Fibroblast of villous mesenchyme (primary cell): Measurements from ENCODE around the gene RNF40. TPM values are rescaled to one million over a fixed set of nuclear protein-coding genes. Genes with fewer than 3 reads are reported as not detected.

Experiments used
- DNase-seq: peaks from one replicate; pipeline ENCODE4 v3.0.0-alpha.2; 2010; ENCODE audit warnings: low read depth
- H3K4me3 ChIP-seq: 2 replicates; pipeline ENCODE4 v1.5.1; 2011; ENCODE audit warnings: low read depth, mild to moderate bottlenecking, low read length
- total RNA-seq: library from RNA; depleted of rRNA; stranded (reverse); fragments of >200 nt; gene quantifications from 2 replicates; pipeline ENCODE4 v1.2.3, GENCODE V29; 2012
- TF ChIP-seq, protein P1 (sequence below): IDR thresholded peaks from 2 replicates; pipeline ENCODE4 v1.5.1; 2012; ENCODE audit warnings: low read depth, mild to moderate bottlenecking, low read length; ENCODE audit not compliant: insufficient read depth

Gene RNF40
- total RNA-seq, 1 donor: 88.9 TPM

DNA sequence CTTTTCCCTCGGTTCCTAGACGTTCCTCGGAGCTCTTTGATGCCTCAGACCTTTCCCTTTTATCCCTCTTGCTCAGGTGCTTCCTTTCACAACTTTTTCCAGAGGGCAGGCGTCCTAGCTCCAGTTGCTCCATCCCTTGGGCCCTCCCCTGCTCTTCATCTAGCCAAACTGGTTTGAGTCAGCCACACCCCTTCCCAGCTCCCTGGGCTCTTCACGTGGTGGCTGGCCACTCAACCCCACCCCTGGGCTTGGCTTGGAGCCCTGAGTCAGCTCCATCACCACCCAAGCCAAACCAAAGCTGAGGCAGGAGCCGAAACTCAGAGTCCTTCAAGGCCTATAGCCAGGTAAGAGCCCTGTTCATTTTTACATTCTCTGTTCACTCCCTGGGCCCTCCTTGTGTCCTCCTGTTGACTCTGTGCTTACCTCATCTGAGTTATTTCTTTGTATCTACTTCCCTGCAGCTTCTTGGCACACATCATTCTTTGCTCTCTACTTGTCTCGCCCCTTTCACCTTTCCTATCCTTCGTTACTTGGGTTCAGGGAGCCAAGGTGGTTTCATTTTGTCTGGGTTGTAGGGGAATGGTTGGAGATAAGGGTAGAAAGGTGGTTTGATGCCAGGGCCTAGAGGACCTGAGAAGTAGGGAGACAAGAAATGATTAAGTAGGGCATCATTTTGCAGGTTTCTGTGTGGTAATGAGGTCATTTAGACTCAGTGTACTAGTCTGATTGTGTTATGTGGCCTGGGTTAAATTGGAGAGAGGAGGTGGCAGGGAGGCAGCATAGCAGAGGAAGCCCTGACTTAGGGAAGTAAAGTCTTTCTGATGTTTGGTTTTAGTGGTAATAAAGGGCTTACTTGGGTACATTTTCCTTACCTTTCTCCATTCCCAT lies 21.5 kb upstream of the RNF40 start:
- TF ChIP-seq, protein P1, sequence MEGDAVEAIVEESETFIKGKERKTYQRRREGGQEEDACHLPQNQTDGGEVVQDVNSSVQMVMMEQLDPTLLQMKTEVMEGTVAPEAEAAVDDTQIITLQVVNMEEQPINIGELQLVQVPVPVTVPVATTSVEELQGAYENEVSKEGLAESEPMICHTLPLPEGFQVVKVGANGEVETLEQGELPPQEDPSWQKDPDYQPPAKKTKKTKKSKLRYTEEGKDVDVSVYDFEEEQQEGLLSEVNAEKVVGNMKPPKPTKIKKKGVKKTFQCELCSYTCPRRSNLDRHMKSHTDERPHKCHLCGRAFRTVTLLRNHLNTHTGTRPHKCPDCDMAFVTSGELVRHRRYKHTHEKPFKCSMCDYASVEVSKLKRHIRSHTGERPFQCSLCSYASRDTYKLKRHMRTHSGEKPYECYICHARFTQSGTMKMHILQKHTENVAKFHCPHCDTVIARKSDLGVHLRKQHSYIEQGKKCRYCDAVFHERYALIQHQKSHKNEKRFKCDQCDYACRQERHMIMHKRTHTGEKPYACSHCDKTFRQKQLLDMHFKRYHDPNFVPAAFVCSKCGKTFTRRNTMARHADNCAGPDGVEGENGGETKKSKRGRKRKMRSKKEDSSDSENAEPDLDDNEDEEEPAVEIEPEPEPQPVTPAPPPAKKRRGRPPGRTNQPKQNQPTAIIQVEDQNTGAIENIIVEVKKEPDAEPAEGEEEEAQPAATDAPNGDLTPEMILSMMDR: no peak
- DNase-seq: peak; percentile 87
- no peak overlapping the region for H3K4me3 ChIP-seq

DNA sequence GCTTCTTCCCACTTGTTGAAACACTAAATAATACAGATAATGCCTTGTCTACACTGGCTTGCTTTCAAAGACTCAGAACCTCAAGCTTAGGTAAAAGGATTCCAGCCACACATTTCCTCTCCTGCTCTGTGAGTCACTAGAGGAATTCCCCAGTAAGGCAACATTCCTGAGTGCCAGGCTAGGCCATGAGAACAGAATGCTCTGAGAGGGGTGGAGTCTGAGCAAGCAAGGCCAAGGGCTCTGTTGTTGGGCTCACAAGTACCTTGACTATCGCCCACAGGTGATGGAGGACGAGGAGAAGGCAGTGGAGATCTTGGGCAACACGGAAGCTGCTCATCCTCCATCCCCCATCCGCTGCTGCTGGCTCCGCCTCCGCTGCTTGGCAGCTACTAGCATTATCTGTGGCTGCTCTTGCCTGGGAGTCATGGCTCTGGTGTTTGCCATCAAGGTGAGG lies 20.6 kb upstream of the RNF40 start:
- TF ChIP-seq, protein P1: no peak
- DNase-seq: peak; percentile 62
- H3K4me3 ChIP-seq: no peak overlapping the region

DNA sequence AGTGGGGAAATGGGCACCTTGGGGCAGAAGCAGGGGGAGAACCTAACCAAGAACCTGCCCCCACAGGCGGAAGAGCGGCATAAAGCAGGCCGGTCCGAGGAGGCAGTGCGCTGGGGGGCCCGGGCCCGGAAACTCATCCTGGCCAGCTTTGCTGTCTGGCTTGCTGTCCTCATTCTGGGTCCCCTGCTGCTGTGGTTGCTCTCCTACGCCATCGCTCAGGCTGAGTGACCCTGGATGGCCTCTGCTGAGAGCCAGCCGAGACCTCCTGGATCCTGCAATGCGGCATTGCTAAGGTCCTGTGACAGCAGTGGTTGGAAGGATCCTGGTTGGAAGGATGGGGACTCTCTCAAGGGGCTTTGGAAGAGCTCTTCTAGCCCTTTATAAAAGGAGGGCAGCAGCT lies 18.4 kb upstream of the RNF40 start:
- TF ChIP-seq, protein P1: no peak

DNA sequence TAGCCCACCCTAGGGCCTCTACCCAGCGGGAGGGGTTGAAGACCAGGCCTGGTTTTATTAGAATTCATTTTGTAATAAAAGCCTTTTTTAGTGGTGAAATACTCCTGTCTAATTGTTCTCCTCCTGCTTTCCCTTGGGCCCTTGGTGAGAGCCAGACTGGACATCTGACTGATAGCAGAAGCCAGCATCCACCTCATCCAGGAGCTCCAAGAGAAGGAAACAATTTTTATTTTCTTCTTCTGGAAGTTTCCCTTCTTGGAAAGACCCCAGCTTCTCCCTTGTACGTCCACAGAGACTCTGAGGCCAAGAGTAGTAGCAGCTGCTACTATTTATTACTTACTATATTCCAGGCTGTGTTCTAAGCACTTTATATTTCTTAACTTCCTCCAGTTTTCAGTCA lies 17.9 kb upstream of the RNF40 start:
- TF ChIP-seq, protein P1: no peak
- no peak overlapping the region for H3K4me3 ChIP-seq
- no peak for DNase-seq

More for the DNA sequence above, 18.4 kb upstream of the RNF40 start:
- H3K4me3 ChIP-seq: no peak overlapping the region
- DNase-seq: no peak

DNA sequence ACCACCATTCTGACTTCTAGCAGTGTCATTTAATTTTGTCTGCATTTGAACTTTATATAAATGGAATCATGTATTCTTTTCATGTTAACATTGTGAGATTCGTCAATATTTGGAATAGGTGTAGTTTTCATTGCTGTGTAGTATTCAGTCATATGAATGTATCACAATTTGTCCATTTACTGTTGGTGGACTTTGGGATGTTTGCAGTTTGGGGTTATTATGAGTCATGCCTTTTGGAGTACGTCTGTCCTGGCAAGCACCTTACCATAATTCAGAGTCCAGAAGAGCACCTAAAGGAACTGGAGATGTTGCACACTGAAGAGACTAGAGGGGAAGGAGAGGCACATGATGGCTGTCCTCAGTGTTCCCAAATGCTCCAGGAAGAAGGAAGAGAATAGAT lies 17.0 kb upstream of the RNF40 start:
- TF ChIP-seq, protein P1: no peak
- DNase-seq: no peak
- H3K4me3 ChIP-seq: no peak overlapping the region

DNA sequence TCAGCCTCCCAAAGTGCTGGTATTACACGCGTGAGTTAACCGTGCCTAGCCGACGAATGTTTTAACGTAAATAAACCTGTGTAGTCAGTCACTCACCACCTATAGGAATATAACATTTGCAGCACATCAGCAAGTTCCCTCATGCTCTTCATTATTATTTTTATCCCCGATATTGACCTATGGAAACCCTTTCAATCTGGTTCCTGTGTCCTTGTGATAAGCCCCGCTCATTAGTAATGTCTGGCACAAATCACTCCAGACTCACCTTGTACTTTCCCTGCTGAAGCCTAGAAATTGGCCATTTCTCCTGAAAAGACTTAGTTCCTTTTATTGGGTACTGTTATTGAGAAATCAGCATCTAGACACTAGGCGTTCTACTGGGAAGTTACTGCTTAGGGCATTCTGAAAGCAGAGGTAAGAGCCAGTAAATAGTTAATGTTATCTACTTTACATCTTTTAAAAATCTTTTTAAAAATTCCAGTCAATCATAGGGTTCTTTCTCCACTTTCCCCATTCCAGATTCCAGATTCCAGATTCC lies 15.4 kb upstream of the RNF40 start:
- DNase-seq: no peak
- TF ChIP-seq, protein P1: no peak
- H3K4me3 ChIP-seq: no peak overlapping the region
